K562 (cell line): ENCODE data around the gene ANO9. TPM values are rescaled to one million over a fixed set of nuclear protein-coding genes. Genes with fewer than 3 reads are reported as not detected.

Experiments used
- BCOR ChIP-seq: fragments of 450-650 bp; IDR thresholded peaks from 2 replicates; pipeline ENCODE4 v1.6.1; 2016
- DDX20 ChIP-seq: fragments of 450-650 bp; IDR thresholded peaks from 2 replicates; pipeline ENCODE4 v1.6.1; 2016; ENCODE audit warnings: missing genetic modification characterization, low read depth, mild to moderate bottlenecking, missing compliant biosample characterization, moderate library complexity
- EWSR1 ChIP-seq: fragments of 450-650 bp; IDR thresholded peaks from 2 replicates; pipeline ENCODE4 v1.6.1; 2018; ENCODE audit warnings: borderline replicate concordance, mild to moderate bottlenecking, low read depth, moderate library complexity; ENCODE audit not compliant: partially characterized antibody
- FOXK2 ChIP-seq, 2 experiments: fragments of 450-650 bp; IDR thresholded peaks in 1 of 2; conservative IDR thresholded peaks in 1 of 2; 2 replicates each; pipeline ENCODE4 v1.6.1; 2016; ENCODE audit warnings: low read depth in 2 of 2, mild to moderate bottlenecking in 1 of 2
- NR4A1 ChIP-seq, 2 experiments: fragments of 250-450 bp in 1 of 2; fragments of 450-650 bp in 1 of 2; sonication (Bioruptor Pico) in 1 of 2; IDR thresholded peaks; 2 replicates each; pipeline versions ENCODE4 v1.4.0 to v1.6.1; 2016 to 2020; ENCODE audit warnings: mild to moderate bottlenecking in 2 of 2, missing compliant biosample characterization in 1 of 2, missing genetic modification characterization in 1 of 2, moderate library complexity in 1 of 2
- RBM14 ChIP-seq: fragments of 200-400 bp; formaldehyde crosslinking; IDR thresholded peaks from 2 replicates; pipeline ENCODE4 v1.6.1; 2018; ENCODE audit warnings: low read depth, mild to moderate bottlenecking, low read length, moderate library complexity, borderline replicate concordance; ENCODE audit not compliant: insufficient read depth
- RBM15 ChIP-seq: fragments of 200-400 bp; formaldehyde crosslinking; IDR thresholded peaks from 2 replicates; pipeline ENCODE4 v1.6.1; 2018; ENCODE audit warnings: mild to moderate bottlenecking, low read length, moderate library complexity; ENCODE audit not compliant: insufficient read depth
- SMARCC2 ChIP-seq: fragments of 450-650 bp; IDR thresholded peaks from 2 replicates; pipeline ENCODE4 v1.6.1; 2017; ENCODE audit warnings: antibody characterized with exemption, moderate library complexity, mild to moderate bottlenecking, low read depth
- ZKSCAN1 ChIP-seq: fragments of 150-350 bp; IDR thresholded peaks from 2 replicates; pipeline ENCODE4 v1.6.1; 2016; ENCODE audit warnings: low read depth, low read length
- polyA plus RNA-seq, 8 experiments: library from polyadenylated mRNA; depleted of rRNA in 4 of 8; stranded (reverse) in 5 of 8; unstranded in 3 of 8; fragments of >200 nt; fragmentation: Nextera tagmentation in 2 of 8; fragmentation: Illumina TruSeq in 1 of 8; extraction: Ambion mirVana in 2 of 8; extraction: Trizol in 1 of 8; gene quantifications; 2 replicates each; pipeline versions ENCODE4 v1.2.1 to v1.2.3, GENCODE V29; 2011 to 2014; ENCODE audit warnings: inconsistent platforms in 1 of 8, missing spikeins in 1 of 8
- total RNA-seq, 7 experiments: library from RNA; depleted of rRNA in 6 of 7; stranded (reverse); fragments of >200 nt in 6 of 7; fragmentation: Illumina TruSeq in 2 of 7; extraction: Trizol in 2 of 7; gene quantifications; 2 replicates each; pipeline versions ENCODE4 v1.2.1 to v1.2.3, GENCODE V29; 2011 to 2021; ENCODE audit warnings: low replicate concordance in 1 of 7
- TF ChIP-seq, protein P1 (sequence below), 2 experiments: IDR thresholded peaks in 1 of 2; conservative IDR thresholded peaks in 1 of 2; 2 replicates each; pipeline ENCODE4 v1.6.1; 2016; ENCODE audit warnings: low read depth in 2 of 2, mild to moderate bottlenecking in 1 of 2, missing compliant biosample characterization in 1 of 2, missing genetic modification characterization in 1 of 2, moderate library complexity in 1 of 2
- TF ChIP-seq, protein P2 (sequence below): fragments of 250-450 bp; sonication (Bioruptor Pico); IDR thresholded peaks from 2 replicates; pipeline ENCODE4 v1.4.0; 2020; ENCODE audit warnings: mild to moderate bottlenecking, moderate library complexity, borderline replicate concordance
- TF ChIP-seq, protein P3 (sequence below): IDR thresholded peaks from 2 replicates; pipeline ENCODE4 v1.6.1; 2012; ENCODE audit warnings: low read depth, low read length, improper control_type of control experiment, borderline replicate concordance
- TF ChIP-seq, protein P4 (sequence below): fragments of 450-650 bp; IDR thresholded peaks from 2 replicates; pipeline ENCODE4 v1.6.1; 2017; ENCODE audit warnings: mild to moderate bottlenecking, moderate library complexity
- TF ChIP-seq, protein P5 (sequence below): fragments of 450-650 bp; conservative IDR thresholded peaks from 2 replicates; pipeline ENCODE4 v1.6.1; 2016; ENCODE audit warnings: missing genetic modification characterization, low read depth, mild to moderate bottlenecking, missing compliant biosample characterization, moderate library complexity

ANO9 gene
- total and polyA plus RNA-seq, 9 of the 15 experiments (the other 6 are each of a cell fraction or from before 2014, with no cell fraction given) = 0.20 to 14.5 (median 4.5) TPM

DNA sequence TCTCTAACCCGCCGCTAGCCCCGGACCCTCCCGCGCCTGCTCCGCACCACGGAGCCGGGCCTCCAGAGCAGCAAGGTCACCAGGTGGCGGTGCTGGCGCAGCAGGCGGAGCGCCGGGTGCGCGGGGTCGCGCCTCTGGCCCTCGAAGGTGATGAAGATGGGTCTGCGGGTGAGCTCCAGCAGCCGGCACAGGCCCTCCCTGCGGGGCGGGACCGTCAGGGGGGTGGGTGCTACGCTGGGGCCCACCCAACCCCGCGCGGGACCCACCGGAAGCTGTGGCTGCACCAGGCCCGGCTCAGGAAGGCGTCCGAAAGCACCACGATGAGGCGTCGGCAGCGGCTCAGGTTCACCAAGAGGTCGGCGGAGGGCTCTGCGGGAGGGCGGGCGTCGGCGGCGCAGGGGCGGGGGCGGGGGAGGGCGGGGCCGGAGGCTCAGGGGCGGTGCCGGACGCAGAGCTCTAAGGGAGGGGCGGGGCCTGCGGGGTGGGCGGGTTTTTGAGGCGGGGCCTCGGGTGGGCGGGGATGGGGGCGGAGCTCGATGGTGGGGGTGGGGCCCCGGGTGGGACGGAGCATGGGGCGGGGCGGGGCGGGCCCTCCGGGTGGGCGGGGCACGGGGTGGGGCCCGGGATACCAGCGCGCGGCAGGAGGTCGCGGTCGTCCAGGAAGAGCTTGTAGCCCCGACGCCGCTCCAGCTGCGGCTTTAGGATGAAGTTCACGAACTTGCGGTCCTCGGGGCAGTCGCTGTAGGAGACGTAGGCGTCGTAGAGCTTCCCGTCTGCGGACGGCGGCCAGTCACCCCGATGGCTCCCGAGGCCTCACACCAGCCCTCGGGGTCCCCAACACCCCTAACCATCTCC lies 34.8 kb downstream of the ANO9 start (continued):
- TF ChIP-seq, protein P1, sequence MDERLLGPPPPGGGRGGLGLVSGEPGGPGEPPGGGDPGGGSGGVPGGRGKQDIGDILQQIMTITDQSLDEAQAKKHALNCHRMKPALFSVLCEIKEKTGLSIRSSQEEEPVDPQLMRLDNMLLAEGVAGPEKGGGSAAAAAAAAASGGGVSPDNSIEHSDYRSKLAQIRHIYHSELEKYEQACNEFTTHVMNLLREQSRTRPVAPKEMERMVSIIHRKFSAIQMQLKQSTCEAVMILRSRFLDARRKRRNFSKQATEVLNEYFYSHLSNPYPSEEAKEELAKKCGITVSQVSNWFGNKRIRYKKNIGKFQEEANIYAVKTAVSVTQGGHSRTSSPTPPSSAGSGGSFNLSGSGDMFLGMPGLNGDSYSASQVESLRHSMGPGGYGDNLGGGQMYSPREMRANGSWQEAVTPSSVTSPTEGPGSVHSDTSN (CRISPR knock-in tag; IDR thresholded peaks at IDR 0.05; ENCODE audit: low read depth) = no peak
- TF ChIP-seq, protein P1 (tag; conservative IDR thresholded peaks at IDR 0.05; ENCODE audit: low read depth) = no peak
- TF ChIP-seq EWSR1 = no peak
- no peak for TF ChIP-seq FOXK2 (conservative IDR thresholded peaks at IDR 0.05 in 1 of 2, IDR thresholded peaks at IDR 0.05 in 1 of 2; ENCODE audit: low read depth in 2 of 2)
- no peak for TF ChIP-seq SMARCC2
- TF ChIP-seq, protein P2, sequence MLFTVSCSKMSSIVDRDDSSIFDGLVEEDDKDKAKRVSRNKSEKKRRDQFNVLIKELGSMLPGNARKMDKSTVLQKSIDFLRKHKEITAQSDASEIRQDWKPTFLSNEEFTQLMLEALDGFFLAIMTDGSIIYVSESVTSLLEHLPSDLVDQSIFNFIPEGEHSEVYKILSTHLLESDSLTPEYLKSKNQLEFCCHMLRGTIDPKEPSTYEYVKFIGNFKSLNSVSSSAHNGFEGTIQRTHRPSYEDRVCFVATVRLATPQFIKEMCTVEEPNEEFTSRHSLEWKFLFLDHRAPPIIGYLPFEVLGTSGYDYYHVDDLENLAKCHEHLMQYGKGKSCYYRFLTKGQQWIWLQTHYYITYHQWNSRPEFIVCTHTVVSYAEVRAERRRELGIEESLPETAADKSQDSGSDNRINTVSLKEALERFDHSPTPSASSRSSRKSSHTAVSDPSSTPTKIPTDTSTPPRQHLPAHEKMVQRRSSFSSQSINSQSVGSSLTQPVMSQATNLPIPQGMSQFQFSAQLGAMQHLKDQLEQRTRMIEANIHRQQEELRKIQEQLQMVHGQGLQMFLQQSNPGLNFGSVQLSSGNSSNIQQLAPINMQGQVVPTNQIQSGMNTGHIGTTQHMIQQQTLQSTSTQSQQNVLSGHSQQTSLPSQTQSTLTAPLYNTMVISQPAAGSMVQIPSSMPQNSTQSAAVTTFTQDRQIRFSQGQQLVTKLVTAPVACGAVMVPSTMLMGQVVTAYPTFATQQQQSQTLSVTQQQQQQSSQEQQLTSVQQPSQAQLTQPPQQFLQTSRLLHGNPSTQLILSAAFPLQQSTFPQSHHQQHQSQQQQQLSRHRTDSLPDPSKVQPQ (CRISPR knock-in tag) = no peak
- peak; percentile 62 for TF ChIP-seq BCOR
- TF ChIP-seq NR4A1 (CRISPR knock-in tag; IDR thresholded peaks at IDR 0.05) = no peak
- TF ChIP-seq NR4A1 (tag; IDR thresholded peaks at IDR 0.05) = no peak
- TF ChIP-seq, protein P3, sequence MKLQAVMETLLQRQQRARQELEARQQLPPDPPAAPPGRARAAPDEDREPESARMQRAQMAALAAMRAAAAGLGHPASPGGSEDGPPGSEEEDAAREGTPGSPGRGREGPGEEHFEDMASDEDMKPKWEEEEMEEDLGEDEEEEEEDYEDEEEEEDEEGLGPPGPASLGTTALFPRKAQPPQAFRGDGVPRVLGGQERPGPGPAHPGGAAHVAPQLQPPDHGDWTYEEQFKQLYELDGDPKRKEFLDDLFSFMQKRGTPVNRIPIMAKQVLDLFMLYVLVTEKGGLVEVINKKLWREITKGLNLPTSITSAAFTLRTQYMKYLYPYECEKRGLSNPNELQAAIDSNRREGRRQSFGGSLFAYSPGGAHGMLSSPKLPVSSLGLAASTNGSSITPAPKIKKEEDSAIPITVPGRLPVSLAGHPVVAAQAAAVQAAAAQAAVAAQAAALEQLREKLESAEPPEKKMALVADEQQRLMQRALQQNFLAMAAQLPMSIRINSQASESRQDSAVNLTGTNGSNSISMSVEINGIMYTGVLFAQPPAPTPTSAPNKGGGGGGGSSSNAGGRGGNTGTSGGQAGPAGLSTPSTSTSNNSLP = no peak
- TF ChIP-seq, protein P4, sequence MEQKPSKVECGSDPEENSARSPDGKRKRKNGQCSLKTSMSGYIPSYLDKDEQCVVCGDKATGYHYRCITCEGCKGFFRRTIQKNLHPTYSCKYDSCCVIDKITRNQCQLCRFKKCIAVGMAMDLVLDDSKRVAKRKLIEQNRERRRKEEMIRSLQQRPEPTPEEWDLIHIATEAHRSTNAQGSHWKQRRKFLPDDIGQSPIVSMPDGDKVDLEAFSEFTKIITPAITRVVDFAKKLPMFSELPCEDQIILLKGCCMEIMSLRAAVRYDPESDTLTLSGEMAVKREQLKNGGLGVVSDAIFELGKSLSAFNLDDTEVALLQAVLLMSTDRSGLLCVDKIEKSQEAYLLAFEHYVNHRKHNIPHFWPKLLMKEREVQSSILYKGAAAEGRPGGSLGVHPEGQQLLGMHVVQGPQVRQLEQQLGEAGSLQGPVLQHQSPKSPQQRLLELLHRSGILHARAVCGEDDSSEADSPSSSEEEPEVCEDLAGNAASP = no peak
- TF ChIP-seq, protein P5, sequence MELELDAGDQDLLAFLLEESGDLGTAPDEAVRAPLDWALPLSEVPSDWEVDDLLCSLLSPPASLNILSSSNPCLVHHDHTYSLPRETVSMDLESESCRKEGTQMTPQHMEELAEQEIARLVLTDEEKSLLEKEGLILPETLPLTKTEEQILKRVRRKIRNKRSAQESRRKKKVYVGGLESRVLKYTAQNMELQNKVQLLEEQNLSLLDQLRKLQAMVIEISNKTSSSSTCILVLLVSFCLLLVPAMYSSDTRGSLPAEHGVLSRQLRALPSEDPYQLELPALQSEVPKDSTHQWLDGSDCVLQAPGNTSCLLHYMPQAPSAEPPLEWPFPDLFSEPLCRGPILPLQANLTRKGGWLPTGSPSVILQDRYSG = no peak
- TF ChIP-seq ZKSCAN1 = peak; percentile 92
- no peak for TF ChIP-seq RBM14
- no peak for TF ChIP-seq RBM15
- no peak for TF ChIP-seq DDX20 (tag)
